HUES48 (cell line): ENCODE data around the gene ZNF726.
"Not testable (repeated sequence)": the region's sequence is repeated elsewhere in the genome, so short reads cannot be mapped to it uniquely, and the experiment has no call there.

Experiments
- H3K27ac ChIP-seq: one replicate; pipeline ENCODE4 v1.7.0; 2013; ENCODE audit warnings: low read depth, low read length, inconsistent platforms
- H3K27me3 ChIP-seq: 2 replicates; pipeline ENCODE4 v1.6.1; 2013; ENCODE audit warnings: mild to moderate bottlenecking, low read length; ENCODE audit not compliant: control insufficient read depth, insufficient read depth
- H3K36me3 ChIP-seq: 2 replicates; pipeline ENCODE4 v1.6.1; 2013; ENCODE audit warnings: low read length; ENCODE audit not compliant: control insufficient read depth, insufficient read depth
- H3K4me1 ChIP-seq: 2 replicates; pipeline ENCODE4 v1.6.1; 2013; ENCODE audit warnings: mild to moderate bottlenecking, low read length; ENCODE audit not compliant: control insufficient read depth, insufficient read depth
- H3K4me3 ChIP-seq: 2 replicates; pipeline ENCODE4 v1.5.1; 2013; ENCODE audit warnings: mild to moderate bottlenecking, low read depth, low read length
- H3K9ac ChIP-seq: 2 replicates; pipeline ENCODE4 v1.6.1; 2013; ENCODE audit warnings: mild to moderate bottlenecking, low read depth, low read length, moderate library complexity
- H3K9me3 ChIP-seq: 2 replicates; pipeline ENCODE4 v1.6.1; 2013; ENCODE audit warnings: low read length; ENCODE audit not compliant: control insufficient read depth, insufficient read depth

ZNF726 gene

GRCh38 chr19:23914402-23915286, at the start of gene ZNF726:
ZNF726 (plus strand) TSS chr19:23914886; CDS start chr19:23914995, 109 bp downstream.
- H3K4me1 ChIP-seq = no peaks in the 10 kb centered on the region
- peak within 1 kb of the TSS; percentile 35; the same call in 1 of the 2 replicates for H3K9ac ChIP-seq
- H3K27ac ChIP-seq = no peak within 1 kb of the TSS
- H3K36me3 ChIP-seq = no peaks in the 10 kb centered on the region
- H3K4me3 ChIP-seq = peak within 1 kb of the TSS; percentile 54
- H3K27me3 ChIP-seq = no peaks in the 10 kb centered on the region
- H3K9me3 ChIP-seq = peaks cover 94% of the 10 kb centered on the region

GRCh38 chr19:23867895-23868294, 46.8 kb upstream of the ZNF726 start:
- no peaks in the 10 kb centered on the region for H3K4me1 ChIP-seq
- no peaks in the 10 kb centered on the region for H3K36me3 ChIP-seq
- H3K27ac ChIP-seq = no peak overlapping the region
- no peak overlapping the region for H3K4me3 ChIP-seq
- no peaks in the 10 kb centered on the region for H3K27me3 ChIP-seq
- H3K9ac ChIP-seq = no peak overlapping the region
- H3K9me3 ChIP-seq = peaks cover 74% of the 10 kb centered on the region

GRCh38 chr19:23868630-23869029, 46.1 kb upstream of the ZNF726 start:
- H3K36me3 ChIP-seq = no peaks in the 10 kb centered on the region
- no peaks in the 10 kb centered on the region for H3K4me1 ChIP-seq
- no peak overlapping the region for H3K4me3 ChIP-seq
- no peak overlapping the region for H3K27ac ChIP-seq
- no peaks in the 10 kb centered on the region for H3K27me3 ChIP-seq
- peaks cover 72% of the 10 kb centered on the region for H3K9me3 ChIP-seq
- H3K9ac ChIP-seq = no peak overlapping the region

- H3K9me3 ChIP-seq = peaks cover 71% of the 10 kb centered on the region
- H3K4me1 ChIP-seq = no peaks in the 10 kb centered on the region
- no peak overlapping the region for H3K27ac ChIP-seq
- H3K36me3 ChIP-seq = no peaks in the 10 kb centered on the region
- H3K9ac ChIP-seq = no peak overlapping the region
- H3K4me3 ChIP-seq = no peak overlapping the region
- no peaks in the 10 kb centered on the region for H3K27me3 ChIP-seq
Measured at GRCh38 chr19:23872282-23872919, 42.3 kb upstream of the ZNF726 start.

GRCh38 chr19:23876261-23876660, 38.4 kb upstream of the ZNF726 start:
- H3K27ac ChIP-seq = no peak overlapping the region
- peaks cover 68% of the 10 kb centered on the region for H3K9me3 ChIP-seq
- no peaks in the 10 kb centered on the region for H3K4me1 ChIP-seq
- no peaks in the 10 kb centered on the region for H3K27me3 ChIP-seq
- H3K9ac ChIP-seq = no peak overlapping the region
- no peaks in the 10 kb centered on the region for H3K36me3 ChIP-seq
- no peak overlapping the region for H3K4me3 ChIP-seq

GRCh38 chr19:23876756-23877155, 37.9 kb upstream of the ZNF726 start:
- not testable (repeated sequence) for H3K4me1 ChIP-seq, H3K27me3 ChIP-seq, H3K27ac ChIP-seq, H3K36me3 ChIP-seq, H3K9ac ChIP-seq, H3K4me3 ChIP-seq
- H3K9me3 ChIP-seq = peaks cover 67% of the 10 kb centered on the region

GRCh38 chr19:23882493-23882892, 32.2 kb upstream of the ZNF726 start:
- Histone ChIP-seq H3K4me1 (no peaks in the 10 kb centered on the region), H3K27ac (no peak overlapping the region), H3K4me3 (no peak overlapping the region), H3K9me3 (peaks cover 83% of the 10 kb centered on the region), H3K9ac (no peak overlapping the region), H3K36me3 (no peaks in the 10 kb centered on the region), H3K27me3 (no peaks in the 10 kb centered on the region)

GRCh38 chr19:23884363-23884762, 30.3 kb upstream of the ZNF726 start:
- peaks cover 88% of the 10 kb centered on the region for H3K9me3 ChIP-seq
- no peaks in the 10 kb centered on the region for H3K4me1 ChIP-seq
- no peak overlapping the region for H3K4me3 ChIP-seq
- H3K9ac ChIP-seq = no peak overlapping the region
- H3K27me3 ChIP-seq = no peaks in the 10 kb centered on the region
- no peaks in the 10 kb centered on the region for H3K36me3 ChIP-seq
- H3K27ac ChIP-seq = no peak overlapping the region

- no peak overlapping the region for H3K4me3 ChIP-seq
- no peak overlapping the region for H3K9ac ChIP-seq
- peaks cover 73% of the 10 kb centered on the region for H3K9me3 ChIP-seq
- no peaks in the 10 kb centered on the region for H3K4me1 ChIP-seq
- H3K36me3 ChIP-seq = no peaks in the 10 kb centered on the region
- no peaks in the 10 kb centered on the region for H3K27me3 ChIP-seq
- H3K27ac ChIP-seq = no peak overlapping the region
Measured at GRCh38 chr19:23887642-23888041, 27.0 kb upstream of the ZNF726 start.

GRCh38 chr19:23896096-23896495, 18.6 kb upstream of the ZNF726 start:
- H3K27me3 ChIP-seq, H3K4me3 ChIP-seq, H3K27ac ChIP-seq, H3K36me3 ChIP-seq, H3K4me1 ChIP-seq, H3K9ac ChIP-seq: not testable (repeated sequence)
- H3K9me3 ChIP-seq = peaks cover 47% of the 10 kb centered on the region

- Histone ChIP-seq H3K36me3 (no peaks in the 10 kb centered on the region), H3K9ac (no peak overlapping the region), H3K9me3 (peaks cover 56% of the 10 kb centered on the region), H3K4me3 (no peak overlapping the region), H3K27me3 (no peaks in the 10 kb centered on the region), H3K27ac (no peak overlapping the region), H3K4me1 (no peaks in the 10 kb centered on the region)
Measured at GRCh38 chr19:23896912-23897311, 17.8 kb upstream of the ZNF726 start.
